Measurements from ENCODE around the gene DTHD1. TPM values are rescaled to one million over a fixed set of nuclear protein-coding genes. Genes with fewer than 3 reads are reported as not detected.
A peak's percentile ranks its signal among the peaks of the same experiment; 100 is the strongest.

DTHD1 gene
- total and polyA plus RNA-seq, 4 donors = 0.06 to 0.42 (median 0.07) TPM; not detected in 1

DNA sequence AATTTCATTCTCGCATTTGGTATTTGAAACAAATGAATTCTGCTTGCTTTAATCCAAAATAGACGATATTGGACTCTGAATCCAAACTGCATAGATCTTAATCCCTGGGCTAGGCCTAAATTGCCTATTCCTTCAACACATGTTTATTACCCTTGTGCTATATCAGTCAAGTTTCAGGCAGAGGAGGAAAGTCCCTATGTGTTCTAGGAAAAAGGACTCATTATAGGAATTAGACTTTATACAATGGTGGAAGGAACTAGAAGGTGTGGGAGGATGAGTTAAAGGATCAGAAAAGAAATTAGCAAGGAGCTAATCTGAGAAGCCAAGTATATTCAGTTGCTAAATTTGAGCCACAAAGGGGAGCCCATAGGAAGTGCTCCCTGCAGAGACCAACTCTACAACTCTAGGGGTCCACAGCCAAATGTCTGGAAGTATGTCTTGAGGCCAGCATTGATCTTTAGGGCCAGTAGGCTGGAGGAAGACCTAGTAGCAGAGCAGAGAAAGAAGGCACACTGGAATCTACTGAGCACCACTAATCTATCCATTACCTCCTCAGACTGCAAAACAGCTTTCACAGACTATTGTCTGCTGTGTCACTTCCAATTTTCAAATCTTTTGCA lies 17.1 kb upstream of the DTHD1 start:
- Histone ChIP-seq H3K9me3 (ENCODE audit: control insufficient read depth in 4 of 4, low read length in 3 of 4) (no peaks in the 10 kb centered on the region), H3K9ac (ENCODE audit: low read depth in 1 of 2, low read length in 2 of 2) (no peak overlapping the region), H3K4me3 (ENCODE audit: low read depth in 1 of 3, low read length in 3 of 3) (no peak overlapping the region), H3K36me3 (ENCODE audit: control insufficient read depth in 4 of 4, insufficient read depth in 3 of 4, low read depth in 1 of 4, low read length in 3 of 4) (no peaks in the 10 kb centered on the region), H3K4me1 (ENCODE audit: control insufficient read depth in 4 of 4, insufficient read depth in 4 of 4, low read length in 3 of 4) (no peaks in the 10 kb centered on the region), H3K27ac (ENCODE audit: low read depth in 1 of 2, low read length in 2 of 2) (no peak overlapping the region), H3K27me3 (ENCODE audit: control insufficient read depth in 4 of 4, insufficient read depth in 4 of 4, low read length in 3 of 4) (no peaks in the 10 kb centered on the region)
- no peak for DNase-seq (ENCODE audit: low spot score)
- TF ChIP-seq RAD21 (IDR thresholded peaks at IDR 0.05) = no peak
- TF ChIP-seq, protein P1, sequence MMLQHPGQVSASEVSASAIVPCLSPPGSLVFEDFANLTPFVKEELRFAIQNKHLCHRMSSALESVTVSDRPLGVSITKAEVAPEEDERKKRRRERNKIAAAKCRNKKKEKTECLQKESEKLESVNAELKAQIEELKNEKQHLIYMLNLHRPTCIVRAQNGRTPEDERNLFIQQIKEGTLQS (IDR thresholded peaks at IDR 0.05) = no peak
- TF ChIP-seq HNF4G (IDR thresholded peaks at IDR 0.05) = no peak
- no peak for TF ChIP-seq GABPA (IDR thresholded peaks at IDR 0.05 in 1 of 2, conservative IDR thresholded peaks at IDR 0.05 in 1 of 2)
- no peak for TF ChIP-seq EGR1 (IDR thresholded peaks at IDR 0.05; ENCODE audit: low read depth in 2 of 2)
- TF ChIP-seq NR2F2 (IDR thresholded peaks at IDR 0.05) = no peak
- no peak for TF ChIP-seq HNF4A (conservative IDR thresholded peaks at IDR 0.05)
- TF ChIP-seq, protein P2, sequence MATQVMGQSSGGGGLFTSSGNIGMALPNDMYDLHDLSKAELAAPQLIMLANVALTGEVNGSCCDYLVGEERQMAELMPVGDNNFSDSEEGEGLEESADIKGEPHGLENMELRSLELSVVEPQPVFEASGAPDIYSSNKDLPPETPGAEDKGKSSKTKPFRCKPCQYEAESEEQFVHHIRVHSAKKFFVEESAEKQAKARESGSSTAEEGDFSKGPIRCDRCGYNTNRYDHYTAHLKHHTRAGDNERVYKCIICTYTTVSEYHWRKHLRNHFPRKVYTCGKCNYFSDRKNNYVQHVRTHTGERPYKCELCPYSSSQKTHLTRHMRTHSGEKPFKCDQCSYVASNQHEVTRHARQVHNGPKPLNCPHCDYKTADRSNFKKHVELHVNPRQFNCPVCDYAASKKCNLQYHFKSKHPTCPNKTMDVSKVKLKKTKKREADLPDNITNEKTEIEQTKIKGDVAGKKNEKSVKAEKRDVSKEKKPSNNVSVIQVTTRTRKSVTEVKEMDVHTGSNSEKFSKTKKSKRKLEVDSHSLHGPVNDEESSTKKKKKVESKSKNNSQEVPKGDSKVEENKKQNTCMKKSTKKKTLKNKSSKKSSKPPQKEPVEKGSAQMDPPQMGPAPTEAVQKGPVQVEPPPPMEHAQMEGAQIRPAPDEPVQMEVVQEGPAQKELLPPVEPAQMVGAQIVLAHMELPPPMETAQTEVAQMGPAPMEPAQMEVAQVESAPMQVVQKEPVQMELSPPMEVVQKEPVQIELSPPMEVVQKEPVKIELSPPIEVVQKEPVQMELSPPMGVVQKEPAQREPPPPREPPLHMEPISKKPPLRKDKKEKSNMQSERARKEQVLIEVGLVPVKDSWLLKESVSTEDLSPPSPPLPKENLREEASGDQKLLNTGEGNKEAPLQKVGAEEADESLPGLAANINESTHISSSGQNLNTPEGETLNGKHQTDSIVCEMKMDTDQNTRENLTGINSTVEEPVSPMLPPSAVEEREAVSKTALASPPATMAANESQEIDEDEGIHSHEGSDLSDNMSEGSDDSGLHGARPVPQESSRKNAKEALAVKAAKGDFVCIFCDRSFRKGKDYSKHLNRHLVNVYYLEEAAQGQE (IDR thresholded peaks at IDR 0.05) = no peak
- no peak for TF ChIP-seq FOXA1 (IDR thresholded peaks at IDR 0.05)
- TF ChIP-seq RXRA (IDR thresholded peaks at IDR 0.05) = no peak
- no peak for TF ChIP-seq FOXA2 (IDR thresholded peaks at IDR 0.05)
- TF ChIP-seq, protein P3, sequence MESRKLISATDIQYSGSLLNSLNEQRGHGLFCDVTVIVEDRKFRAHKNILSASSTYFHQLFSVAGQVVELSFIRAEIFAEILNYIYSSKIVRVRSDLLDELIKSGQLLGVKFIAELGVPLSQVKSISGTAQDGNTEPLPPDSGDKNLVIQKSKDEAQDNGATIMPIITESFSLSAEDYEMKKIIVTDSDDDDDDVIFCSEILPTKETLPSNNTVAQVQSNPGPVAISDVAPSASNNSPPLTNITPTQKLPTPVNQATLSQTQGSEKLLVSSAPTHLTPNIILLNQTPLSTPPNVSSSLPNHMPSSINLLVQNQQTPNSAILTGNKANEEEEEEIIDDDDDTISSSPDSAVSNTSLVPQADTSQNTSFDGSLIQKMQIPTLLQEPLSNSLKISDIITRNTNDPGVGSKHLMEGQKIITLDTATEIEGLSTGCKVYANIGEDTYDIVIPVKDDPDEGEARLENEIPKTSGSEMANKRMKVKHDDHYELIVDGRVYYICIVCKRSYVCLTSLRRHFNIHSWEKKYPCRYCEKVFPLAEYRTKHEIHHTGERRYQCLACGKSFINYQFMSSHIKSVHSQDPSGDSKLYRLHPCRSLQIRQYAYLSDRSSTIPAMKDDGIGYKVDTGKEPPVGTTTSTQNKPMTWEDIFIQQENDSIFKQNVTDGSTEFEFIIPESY (IDR thresholded peaks at IDR 0.05) = no peak
- TF ChIP-seq YY1 (IDR thresholded peaks at IDR 0.05) = no peak
- 91% methylated on average over 2 of the region's 2 CpGs for WGBS

DNA sequence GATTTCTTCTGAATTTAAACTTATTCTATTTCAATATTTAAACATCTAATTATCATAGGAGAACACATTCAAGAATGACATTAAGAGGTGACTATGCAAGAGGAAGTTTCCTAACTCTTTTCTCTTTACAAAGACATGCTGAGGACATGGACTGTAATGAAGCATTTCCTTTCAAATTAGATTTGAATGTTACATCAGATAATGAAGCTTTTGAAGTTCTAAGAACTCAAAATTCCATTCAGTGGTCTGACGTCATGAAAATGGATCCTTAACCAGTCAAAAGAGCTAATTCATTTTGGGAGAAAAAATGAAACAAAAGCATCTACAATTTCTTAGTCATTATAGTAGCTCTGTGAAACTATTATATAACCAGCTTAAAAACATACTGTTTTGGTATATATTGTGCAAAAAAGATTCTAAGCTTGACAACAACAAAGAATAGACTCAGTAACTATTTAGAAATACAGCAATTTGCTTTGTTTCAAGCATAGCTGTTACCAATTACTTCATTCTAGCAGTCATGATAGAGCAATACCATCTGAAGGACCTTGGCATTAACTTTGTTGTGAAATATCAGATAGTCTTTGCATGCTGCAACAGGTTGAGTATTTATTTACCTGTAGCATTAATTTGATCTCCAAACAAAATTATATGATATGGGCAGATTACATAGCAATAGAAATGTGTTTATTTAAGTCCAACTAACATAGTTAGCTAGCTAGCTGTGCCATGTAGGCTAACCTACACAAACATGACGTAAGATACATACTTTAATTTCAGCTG lies 13.7 kb upstream of the DTHD1 start:
- TF ChIP-seq HNF4A (conservative IDR thresholded peaks at IDR 0.05) (peak in 1 of 2 donors; percentile 12), TAF1 (conservative IDR thresholded peaks at IDR 0.05) (no peak)
- Histone ChIP-seq H3K9ac (ENCODE audit: low read depth in 1 of 2, low read length in 2 of 2) (no peak overlapping the region), H3K9me3 (ENCODE audit: control insufficient read depth in 4 of 4, low read length in 3 of 4) (no peaks in the 10 kb centered on the region), H3K4me1 (ENCODE audit: control insufficient read depth in 4 of 4, insufficient read depth in 4 of 4, low read length in 3 of 4) (no peaks in the 10 kb centered on the region), H3K36me3 (ENCODE audit: control insufficient read depth in 4 of 4, insufficient read depth in 3 of 4, low read depth in 1 of 4, low read length in 3 of 4) (no peaks in the 10 kb centered on the region), H3K27me3 (ENCODE audit: control insufficient read depth in 4 of 4, insufficient read depth in 4 of 4, low read length in 3 of 4) (no peaks in the 10 kb centered on the region), H3K27ac (ENCODE audit: low read depth in 1 of 2, low read length in 2 of 2) (no peak overlapping the region), H3K4me3 (ENCODE audit: low read depth in 1 of 3, low read length in 3 of 3) (no peak overlapping the region)
- no peak for DNase-seq (ENCODE audit: low spot score)
- WGBS = 70% methylated on average over 2 of the region's 2 CpGs

Measured in liver (tissue), 9 donors.